Effector memory CD4-positive, alpha-beta T cell (primary cell): ENCODE data around the gene RAB10.

Experiments used
- DNase-seq, 3 donors: peaks; one replicate each; pipeline ENCODE4 v3.0.0-alpha.2; 2020
- H3K27ac ChIP-seq: 2 replicates; pipeline ENCODE4 v1.7.0; 2013; ENCODE audit warnings: mild to moderate bottlenecking, low read length, moderate library complexity; ENCODE audit not compliant: insufficient read depth, poor library complexity, severe bottlenecking
- H3K27me3 ChIP-seq: replicated peaks from 2 replicates; pipeline ENCODE4 v1.7.0; 2013; ENCODE audit warnings: mild to moderate bottlenecking, low read length; ENCODE audit not compliant: insufficient read depth, control insufficient read depth, poor library complexity, severe bottlenecking
- H3K36me3 ChIP-seq: 2 replicates; pipeline ENCODE4 v1.7.0; 2013; ENCODE audit warnings: mild to moderate bottlenecking, low read length, moderate library complexity; ENCODE audit not compliant: control insufficient read depth, insufficient read depth
- H3K4me1 ChIP-seq: 2 replicates; pipeline ENCODE4 v1.7.0; 2013; ENCODE audit warnings: low read length, mild to moderate bottlenecking; ENCODE audit not compliant: control insufficient read depth, insufficient read depth, poor library complexity, severe bottlenecking
- H3K4me3 ChIP-seq: 2 replicates; pipeline ENCODE4 v1.7.0; 2013; ENCODE audit warnings: low read length, low read depth, mild to moderate bottlenecking; ENCODE audit not compliant: insufficient read depth, poor library complexity, severe bottlenecking
- H3K9me3 ChIP-seq: 2 replicates; pipeline ENCODE4 v1.7.0; 2013; ENCODE audit warnings: mild to moderate bottlenecking, low read length, moderate library complexity; ENCODE audit not compliant: control insufficient read depth

The RAB10 gene

GRCh38 chr2:26000561-26001082 is 33.3 kb upstream of the RAB10 start:
- H3K4me1 ChIP-seq = no peaks in the 10 kb centered on the region
- no peak overlapping the region for H3K27ac ChIP-seq
- no peaks in the 10 kb centered on the region for H3K9me3 ChIP-seq
- no peak for DNase-seq
- H3K27me3 ChIP-seq = no peaks in the 10 kb centered on the region
- H3K4me3 ChIP-seq = no peak overlapping the region
- no peaks in the 10 kb centered on the region for H3K36me3 ChIP-seq

- Histone ChIP-seq H3K27ac (no peak overlapping the region), H3K9me3 (no peaks in the 10 kb centered on the region), H3K27me3 (no peaks in the 10 kb centered on the region), H3K4me3 (no peak overlapping the region), H3K4me1 (no peaks in the 10 kb centered on the region), H3K36me3 (no peaks in the 10 kb centered on the region)
- DNase-seq = no peak
Measured at GRCh38 chr2:26001743-26002351, 32.0 kb upstream of the RAB10 start.

GRCh38 chr2:26002632-26003310 is 31.1 kb upstream of the RAB10 start:
- H3K27me3 ChIP-seq = no peaks in the 10 kb centered on the region
- DNase-seq = no peak
- no peaks in the 10 kb centered on the region for H3K4me1 ChIP-seq
- no peaks in the 10 kb centered on the region for H3K9me3 ChIP-seq
- no peaks in the 10 kb centered on the region for H3K36me3 ChIP-seq
- no peak overlapping the region for H3K27ac ChIP-seq
- H3K4me3 ChIP-seq = no peak overlapping the region

GRCh38 chr2:26008095-26008494 is 25.8 kb upstream of the RAB10 start:
- DNase-seq = no peak
- no peaks in the 10 kb centered on the region for H3K27me3 ChIP-seq
- no peaks in the 10 kb centered on the region for H3K9me3 ChIP-seq
- no peaks in the 10 kb centered on the region for H3K4me1 ChIP-seq
- H3K27ac ChIP-seq = no peak overlapping the region
- H3K36me3 ChIP-seq = no peaks in the 10 kb centered on the region
- no peak overlapping the region for H3K4me3 ChIP-seq

- H3K27ac ChIP-seq = no peak overlapping the region
- H3K4me1 ChIP-seq = no peaks in the 10 kb centered on the region
- DNase-seq = no peak
- no peak overlapping the region for H3K4me3 ChIP-seq
- H3K36me3 ChIP-seq = no peaks in the 10 kb centered on the region
- no peaks in the 10 kb centered on the region for H3K9me3 ChIP-seq
- H3K27me3 ChIP-seq = no peaks in the 10 kb centered on the region
Measured at GRCh38 chr2:26008851-26009566, 24.9 kb upstream of the RAB10 start.

GRCh38 chr2:26009567-26009963 is 24.3 kb upstream of the RAB10 start:
- Histone ChIP-seq H3K27me3 (no peaks in the 10 kb centered on the region), H3K9me3 (no peaks in the 10 kb centered on the region), H3K36me3 (no peaks in the 10 kb centered on the region), H3K27ac (no peak overlapping the region), H3K4me3 (no peak overlapping the region), H3K4me1 (no peaks in the 10 kb centered on the region)
- DNase-seq = no peak

- H3K27me3 ChIP-seq = no peaks in the 10 kb centered on the region
- H3K4me3 ChIP-seq = no peak overlapping the region
- no peak for DNase-seq
- H3K36me3 ChIP-seq = no peaks in the 10 kb centered on the region
- H3K27ac ChIP-seq = no peak overlapping the region
- H3K4me1 ChIP-seq = no peaks in the 10 kb centered on the region
- no peaks in the 10 kb centered on the region for H3K9me3 ChIP-seq
Measured at GRCh38 chr2:26010943-26011342, 22.9 kb upstream of the RAB10 start.

- Histone ChIP-seq H3K27me3 (no peaks in the 10 kb centered on the region), H3K4me3 (no peak overlapping the region), H3K4me1 (no peaks in the 10 kb centered on the region), H3K27ac (no peak overlapping the region), H3K36me3 (no peaks in the 10 kb centered on the region), H3K9me3 (no peaks in the 10 kb centered on the region)
- DNase-seq = no peak
Measured at GRCh38 chr2:26011609-26011989, 22.3 kb upstream of the RAB10 start.

- H3K36me3 ChIP-seq = no peaks in the 10 kb centered on the region
- no peak overlapping the region for H3K27ac ChIP-seq
- no peaks in the 10 kb centered on the region for H3K27me3 ChIP-seq
- no peak overlapping the region for H3K4me3 ChIP-seq
- H3K4me1 ChIP-seq = no peaks in the 10 kb centered on the region
- H3K9me3 ChIP-seq = no peaks in the 10 kb centered on the region
- no peak for DNase-seq
Measured at GRCh38 chr2:26011990-26012856, 21.7 kb upstream of the RAB10 start.
